Upper lobe of right lung (tissue), 1 donor: ENCODE measurements around the gene AMFR. TPM values are rescaled to one million over a fixed set of nuclear protein-coding genes. Genes with fewer than 3 reads are reported as not detected.

Experiments
- ATAC-seq: fragments of 200-7000 bp; cut with Tn5 transposase; one replicate; pipeline ENCODE4 v1.9.1; 2020; ENCODE audit warnings: mild to moderate bottlenecking, moderate library complexity
- DNase-seq: peaks from one replicate; pipeline ENCODE4 v3.0.0-alpha.2; 2020
- H3K27ac ChIP-seq: fragments of 200-600 bp; one replicate; pipeline ENCODE4 v1.8.0; 2022
- H3K27me3 ChIP-seq: fragments of 200-600 bp; one replicate; pipeline ENCODE4 v1.8.0; 2022; ENCODE audit warnings: mild to moderate bottlenecking
- H3K36me3 ChIP-seq: fragments of 200-600 bp; one replicate; pipeline ENCODE4 v1.8.0; 2022
- H3K4me1 ChIP-seq: fragments of 200-600 bp; one replicate; pipeline ENCODE4 v1.8.0; 2022
- H3K4me3 ChIP-seq: fragments of 200-600 bp; one replicate; pipeline ENCODE4 v1.8.0; 2022; ENCODE audit warnings: mild to moderate bottlenecking
- H3K9me3 ChIP-seq: fragments of 200-600 bp; one replicate; pipeline ENCODE4 v1.8.0; 2022
- intact Hi-C: fragments of 100-400 bp; cut with DNase I; formaldehyde crosslinking; loops from one replicate; pipeline ENCODE4 v1.11.0; 2022
- long read RNA-seq: library from polyadenylated mRNA; unstranded; transcript quantifications from one replicate; pipeline ENCODE4 v2.0.0, GENCODE V29; 2021
- total RNA-seq: library from RNA; stranded (reverse); fragmentation: NEBNext Ultra II Directional; extraction: Animal tissue kit (Norgen Biotek cat#: 25700); gene quantifications from one replicate; pipeline ENCODE4 v1.2.1, GENCODE V29; 2021
- TF ChIP-seq, protein P1 (sequence below): fragments of 200-600 bp; IDR thresholded peaks from one replicate; pipeline ENCODE4 v1.8.0; 2022; ENCODE audit warnings: antibody characterized with exemption
- donor health status: DM: no; HTN: yes; CAD: no; lungs with severe emphysema.

Gene AMFR
- total RNA-seq: 89.8 TPM
- long read RNA-seq, transcript AMFR-201 (14 exons, 3,600 nt): major isoform, 165 of 191 reads
- long read RNA-seq, transcript AMFR-208 (1 exons, 1,844 nt): minor isoform, 6 of 191 reads
- long read RNA-seq, partial matches to known transcripts: 9 of 191 reads
- long read RNA-seq, other reads (novel, unspliced or antisense): 9 of 191 reads

DNA sequence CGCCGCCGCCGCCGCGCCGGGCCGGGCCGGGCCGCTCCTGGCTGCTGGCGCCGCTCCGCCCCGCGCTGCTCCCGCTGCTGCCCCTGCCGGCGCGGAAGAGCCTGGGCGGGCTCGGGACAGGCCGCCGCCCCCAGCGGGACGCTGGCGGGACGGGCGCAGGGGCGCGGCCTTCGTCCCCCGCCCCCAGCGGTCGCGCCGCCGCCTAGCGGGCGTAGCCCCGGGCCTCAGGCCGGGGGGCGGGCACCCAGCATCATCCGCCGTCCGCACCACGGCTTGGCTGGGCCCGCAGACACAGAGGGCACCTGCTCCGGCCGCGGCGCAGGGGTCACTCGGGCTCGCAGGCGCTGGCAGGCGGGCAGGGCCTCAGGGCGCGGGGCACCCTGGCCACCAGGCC, at the start of gene AMFR:
TSS of gene AMFR (minus strand) at position 107 of the 394 bp plus-strand sequence. CDS start 218 bp downstream, outside the sequence.
- Histone ChIP-seq H3K9me3 (no peaks in the 10 kb centered on the region), H3K36me3 (peaks cover 5% of the 10 kb centered on the region), H3K27me3 (no peaks in the 10 kb centered on the region), H3K4me3 (peak within 1 kb of the TSS; percentile 72), H3K27ac (peak within 1 kb of the TSS; percentile 76), H3K4me1 (peaks cover 19% of the 10 kb centered on the region)
- TF ChIP-seq, protein P1, sequence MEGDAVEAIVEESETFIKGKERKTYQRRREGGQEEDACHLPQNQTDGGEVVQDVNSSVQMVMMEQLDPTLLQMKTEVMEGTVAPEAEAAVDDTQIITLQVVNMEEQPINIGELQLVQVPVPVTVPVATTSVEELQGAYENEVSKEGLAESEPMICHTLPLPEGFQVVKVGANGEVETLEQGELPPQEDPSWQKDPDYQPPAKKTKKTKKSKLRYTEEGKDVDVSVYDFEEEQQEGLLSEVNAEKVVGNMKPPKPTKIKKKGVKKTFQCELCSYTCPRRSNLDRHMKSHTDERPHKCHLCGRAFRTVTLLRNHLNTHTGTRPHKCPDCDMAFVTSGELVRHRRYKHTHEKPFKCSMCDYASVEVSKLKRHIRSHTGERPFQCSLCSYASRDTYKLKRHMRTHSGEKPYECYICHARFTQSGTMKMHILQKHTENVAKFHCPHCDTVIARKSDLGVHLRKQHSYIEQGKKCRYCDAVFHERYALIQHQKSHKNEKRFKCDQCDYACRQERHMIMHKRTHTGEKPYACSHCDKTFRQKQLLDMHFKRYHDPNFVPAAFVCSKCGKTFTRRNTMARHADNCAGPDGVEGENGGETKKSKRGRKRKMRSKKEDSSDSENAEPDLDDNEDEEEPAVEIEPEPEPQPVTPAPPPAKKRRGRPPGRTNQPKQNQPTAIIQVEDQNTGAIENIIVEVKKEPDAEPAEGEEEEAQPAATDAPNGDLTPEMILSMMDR: peak; percentile 31
- peak; percentile 87 for DNase-seq
- ATAC-seq: peak; percentile 98
- intact Hi-C loops: no loop called here

DNA sequence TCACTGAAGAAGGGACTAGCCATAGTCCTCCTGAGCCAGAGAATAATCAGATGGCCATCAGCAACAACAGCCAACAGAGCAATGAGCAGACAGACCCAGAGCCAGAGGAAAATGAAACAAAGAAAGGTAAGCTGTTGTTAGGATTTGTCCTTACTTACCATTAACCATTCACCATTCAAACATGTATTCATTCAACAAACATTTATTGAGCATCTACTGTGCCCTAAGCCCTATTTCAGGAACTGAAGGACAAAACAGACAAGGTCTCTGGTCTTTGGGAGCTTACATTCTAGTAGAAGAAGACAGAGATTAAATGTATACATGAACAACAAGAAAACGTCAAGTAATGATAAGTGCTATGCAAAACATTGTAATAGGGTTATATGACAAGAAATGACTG, 45.3 kb upstream of the AMFR start:
- no peak for DNase-seq
- H3K9me3 ChIP-seq: no peaks in the 10 kb centered on the region
- H3K4me1 ChIP-seq: no peaks in the 10 kb centered on the region
- H3K36me3 ChIP-seq: peaks cover 100% of the 10 kb centered on the region
- intact Hi-C loops: no loop called here
- no peak overlapping the region for H3K4me3 ChIP-seq
- no peaks in the 10 kb centered on the region for H3K27me3 ChIP-seq
- H3K27ac ChIP-seq: no peak overlapping the region
- TF ChIP-seq, protein P1: no peak
- no peak for ATAC-seq

DNA sequence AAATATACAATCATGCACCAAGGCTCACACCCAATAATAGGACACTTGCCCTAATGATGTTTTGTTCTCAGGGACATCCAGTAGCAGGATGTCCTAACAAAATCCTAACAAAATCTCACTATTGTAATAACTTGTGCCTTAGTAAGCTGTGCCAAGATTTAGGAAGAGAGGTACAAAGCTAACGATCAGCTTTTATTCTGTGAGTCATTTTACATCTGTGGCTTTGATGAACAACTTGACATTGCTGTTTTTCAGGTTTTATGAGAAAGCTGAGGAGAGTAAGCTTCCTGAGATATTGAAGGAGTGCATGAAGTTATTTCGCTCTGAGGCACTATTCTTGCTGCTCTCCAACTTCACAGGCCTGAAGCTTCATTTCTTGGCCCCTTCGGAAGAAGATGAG, 44.9 kb upstream of the AMFR start:
- TF ChIP-seq, protein P1: no peak
- DNase-seq (no peak), ATAC-seq (no peak)
- Histone ChIP-seq H3K9me3 (no peaks in the 10 kb centered on the region), H3K27ac (no peak overlapping the region), H3K4me3 (no peak overlapping the region), H3K27me3 (no peaks in the 10 kb centered on the region), H3K36me3 (peaks cover 100% of the 10 kb centered on the region), H3K4me1 (no peaks in the 10 kb centered on the region)
- intact Hi-C loops: no loop called here

DNA sequence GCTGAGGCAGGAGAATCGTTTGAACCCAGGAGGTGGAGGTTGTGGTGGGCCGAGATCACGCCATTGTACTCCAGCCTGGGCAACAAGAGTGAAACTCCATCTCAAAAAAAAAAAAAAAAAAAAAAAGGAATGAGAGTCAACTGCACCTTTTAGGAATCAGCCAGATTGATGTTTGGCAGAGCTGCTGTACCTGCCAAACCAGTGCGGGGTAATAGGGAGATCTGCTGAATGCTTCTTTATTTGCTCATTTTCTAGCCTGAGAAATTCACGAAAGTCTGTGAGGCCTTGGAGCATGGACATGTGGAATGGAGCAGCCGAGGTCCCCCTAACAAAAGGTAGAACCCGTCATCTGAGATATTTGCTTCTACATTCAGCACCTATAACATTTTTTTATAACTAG, 44.4 kb upstream of the AMFR start:
- Histone ChIP-seq H3K27me3 (no peaks in the 10 kb centered on the region), H3K36me3 (peaks cover 100% of the 10 kb centered on the region), H3K4me1 (no peaks in the 10 kb centered on the region), H3K4me3 (no peak overlapping the region), H3K27ac (no peak overlapping the region), H3K9me3 (no peaks in the 10 kb centered on the region)
- no peak for DNase-seq
- no peak for ATAC-seq
- intact Hi-C loops: no loop called here
- TF ChIP-seq, protein P1: no peak

DNA sequence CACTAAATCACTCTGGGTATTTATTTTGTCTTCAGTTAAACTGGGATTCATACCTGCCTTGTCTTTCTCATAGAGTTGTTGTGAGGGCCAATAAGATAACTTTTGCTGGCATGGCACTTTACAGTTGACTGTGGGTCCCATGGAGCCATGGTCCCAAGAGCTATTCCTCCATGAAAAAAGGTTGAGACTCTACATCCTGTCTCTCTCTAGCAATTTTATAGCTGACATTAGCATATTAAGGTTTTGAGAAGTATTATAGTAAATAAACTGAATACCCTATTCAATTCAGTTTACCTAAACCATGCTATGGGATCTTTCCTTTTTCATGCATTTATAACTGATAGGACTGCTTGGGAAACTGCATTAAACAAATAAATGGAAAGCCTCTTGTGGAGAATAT, 43.5 kb upstream of the AMFR start:
- Histone ChIP-seq H3K4me1 (no peaks in the 10 kb centered on the region), H3K27me3 (no peaks in the 10 kb centered on the region), H3K27ac (no peak overlapping the region), H3K36me3 (peaks cover 100% of the 10 kb centered on the region), H3K9me3 (no peaks in the 10 kb centered on the region), H3K4me3 (no peak overlapping the region)
- no peak for ATAC-seq
- intact Hi-C loops: no loop called here
- TF ChIP-seq, protein P1: no peak
- no peak for DNase-seq

DNA sequence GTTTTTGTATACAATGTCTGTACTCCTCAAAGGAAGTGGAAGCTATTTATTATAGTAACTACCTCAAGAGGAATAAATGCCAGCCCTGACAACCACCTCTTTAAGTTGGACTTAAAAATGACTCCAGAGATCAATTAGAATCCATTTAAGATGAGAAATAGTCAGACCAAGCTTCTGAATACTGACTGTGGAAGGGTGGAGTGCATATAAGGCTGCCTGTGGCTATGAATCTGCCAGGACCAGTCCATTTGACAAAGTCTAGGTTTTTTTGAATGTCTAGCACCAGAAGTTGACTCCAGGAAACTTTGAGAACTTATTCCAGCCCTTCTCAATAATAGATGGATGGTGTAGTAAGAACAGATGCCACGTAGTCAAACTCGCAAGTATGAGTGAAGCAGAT, 41.0 kb upstream of the AMFR start:
- H3K36me3 ChIP-seq: peaks cover 95% of the 10 kb centered on the region
- H3K4me1 ChIP-seq: peaks cover 3% of the 10 kb centered on the region
- H3K27ac ChIP-seq: no peak overlapping the region
- TF ChIP-seq, protein P1: no peak
- no peaks in the 10 kb centered on the region for H3K27me3 ChIP-seq
- no peaks in the 10 kb centered on the region for H3K9me3 ChIP-seq
- no peak for DNase-seq
- ATAC-seq: no peak
- H3K4me3 ChIP-seq: no peak overlapping the region
- intact Hi-C loops: no loop called here
